ENCODE data around the gene SLC37A1.

The SLC37A1 gene

DNA sequence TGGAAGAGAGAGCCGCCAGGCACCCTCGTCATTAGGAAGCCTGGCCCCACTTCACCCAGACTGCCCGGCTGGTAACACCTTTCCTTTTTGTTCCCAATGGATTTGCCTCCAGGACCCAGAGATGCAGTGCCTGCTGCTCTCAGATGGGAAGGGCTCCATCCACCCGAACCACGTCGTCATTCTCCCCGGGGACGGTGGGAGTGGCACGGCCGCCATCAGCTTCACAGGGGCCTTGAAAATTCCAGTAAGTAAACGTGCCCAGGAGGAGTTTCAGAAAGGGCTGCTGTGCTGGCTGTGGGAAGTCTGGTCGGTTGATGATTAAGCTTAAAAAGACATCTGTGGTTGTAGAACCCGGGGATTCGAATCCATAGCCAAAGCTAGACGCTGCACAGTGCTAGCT lies 45.2 kb downstream of the SLC37A1 start:
- in situ Hi-C loops (cut with MboI; ENCODE audit: low sequenced_read_pairs) = no loop called here

- in situ Hi-C loops (cut with MboI; ENCODE audit: low sequenced_read_pairs) = no loop called here
These were observed 45.7 kb downstream of the SLC37A1 start for GRCh38 chr21:42559326-42559725.

DNA sequence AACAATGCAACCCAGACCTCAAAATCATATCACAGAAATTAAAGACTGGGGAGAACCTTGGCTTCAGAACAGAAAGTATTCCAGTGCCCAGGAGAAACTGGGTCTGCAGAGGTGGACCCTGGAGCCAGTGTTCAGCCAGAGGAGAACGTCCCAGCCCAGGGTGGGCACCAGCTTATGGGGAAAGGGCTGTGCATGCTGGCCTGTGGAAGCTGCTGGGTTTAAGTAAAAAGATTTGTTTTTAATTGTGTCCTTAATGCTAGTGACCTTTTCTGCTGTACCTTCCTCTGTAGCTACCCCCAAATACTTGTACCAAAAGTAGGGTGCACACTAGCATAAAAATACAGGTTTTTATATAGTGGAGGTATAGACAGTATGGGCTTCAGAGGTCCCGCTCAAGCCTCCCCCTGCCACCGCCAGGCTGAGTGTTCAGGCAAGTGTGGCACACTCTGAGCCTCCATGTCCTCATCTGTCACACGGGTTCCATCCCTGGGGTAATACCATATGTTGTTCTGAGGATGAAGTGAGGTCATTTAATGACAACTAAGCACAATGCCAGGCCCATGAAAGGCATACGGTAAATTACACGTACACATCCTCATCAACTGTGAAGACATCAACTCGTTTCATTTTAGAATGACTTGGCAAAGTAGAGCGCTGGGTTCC lies 47.0 kb downstream of the SLC37A1 start:
- in situ Hi-C loops (cut with MboI; ENCODE audit: low sequenced_read_pairs) = no loop called here

DNA sequence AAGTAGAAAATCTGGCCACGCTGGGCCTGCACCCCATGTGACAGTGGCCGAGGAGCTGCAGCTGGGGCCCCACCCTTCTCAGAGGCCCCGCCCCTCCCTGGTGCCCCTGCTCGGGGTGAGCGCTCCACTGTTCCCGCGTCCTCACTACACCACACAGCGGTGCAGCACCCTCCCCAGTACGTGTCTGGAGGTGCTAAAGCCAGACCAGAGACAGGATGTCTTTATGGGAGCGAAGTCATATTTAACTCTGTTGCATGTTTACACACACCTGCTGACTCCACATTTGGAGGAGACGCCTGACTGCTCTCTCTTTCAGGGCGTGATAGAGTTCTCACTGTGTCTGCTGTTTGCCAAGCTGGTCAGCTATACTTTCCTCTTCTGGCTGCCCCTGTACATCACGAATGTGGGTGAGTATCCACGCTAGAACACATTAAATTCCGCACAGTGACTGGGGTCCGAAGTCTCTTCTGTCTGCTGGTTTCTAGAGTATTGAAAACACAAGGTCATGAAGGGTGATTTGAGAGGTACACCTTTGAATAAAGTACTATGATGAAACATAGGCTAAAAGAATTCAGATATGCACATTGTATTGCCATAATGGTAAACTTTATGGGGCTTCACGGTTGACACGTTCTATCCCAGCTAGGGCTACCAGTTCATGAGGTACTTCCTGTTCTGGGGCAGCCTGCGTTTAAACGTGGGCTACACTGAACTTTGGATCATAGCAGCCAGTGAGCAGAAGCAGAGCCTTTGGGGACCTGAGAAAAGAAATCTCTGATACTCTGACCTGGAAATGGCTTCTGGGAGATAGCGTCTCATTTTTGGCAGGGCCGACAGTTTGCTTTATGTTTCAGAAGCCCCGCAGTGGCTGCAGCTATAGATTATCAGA lies 48.4 kb downstream of the SLC37A1 start:
- in situ Hi-C loops (cut with MboI; ENCODE audit: low sequenced_read_pairs) = no loop called here

DNA sequence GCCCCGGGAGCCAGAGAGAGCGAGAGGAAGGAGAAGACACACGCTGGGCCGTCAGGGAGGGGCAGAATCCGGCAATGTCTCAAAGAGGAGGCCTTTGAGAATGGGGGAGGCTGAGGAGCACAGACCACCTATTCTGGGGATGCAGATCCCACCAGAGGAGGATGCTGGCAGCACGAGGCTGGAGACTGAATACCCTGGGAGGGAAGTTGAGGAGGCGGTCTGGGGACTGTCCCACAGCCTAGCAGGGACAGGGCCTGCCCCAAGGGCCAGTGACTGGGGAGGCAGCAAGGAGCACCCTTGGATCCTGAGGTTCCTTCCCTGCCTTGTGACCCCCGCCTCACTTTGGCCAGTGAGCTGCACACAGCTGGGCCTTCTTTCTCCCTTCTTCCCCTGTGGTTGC lies 49.2 kb downstream of the SLC37A1 start:
- in situ Hi-C loops (cut with MboI; ENCODE audit: low sequenced_read_pairs) = no loop called here

- in situ Hi-C loops (cut with MboI; ENCODE audit: low sequenced_read_pairs) = no loop called here
These were observed 49.6 kb downstream of the SLC37A1 start for GRCh38 chr21:42563261-42563660.

- in situ Hi-C loops (cut with MboI; ENCODE audit: low sequenced_read_pairs) = no loop called here
These were observed 50.0 kb downstream of the SLC37A1 start for GRCh38 chr21:42563686-42564085.

DNA sequence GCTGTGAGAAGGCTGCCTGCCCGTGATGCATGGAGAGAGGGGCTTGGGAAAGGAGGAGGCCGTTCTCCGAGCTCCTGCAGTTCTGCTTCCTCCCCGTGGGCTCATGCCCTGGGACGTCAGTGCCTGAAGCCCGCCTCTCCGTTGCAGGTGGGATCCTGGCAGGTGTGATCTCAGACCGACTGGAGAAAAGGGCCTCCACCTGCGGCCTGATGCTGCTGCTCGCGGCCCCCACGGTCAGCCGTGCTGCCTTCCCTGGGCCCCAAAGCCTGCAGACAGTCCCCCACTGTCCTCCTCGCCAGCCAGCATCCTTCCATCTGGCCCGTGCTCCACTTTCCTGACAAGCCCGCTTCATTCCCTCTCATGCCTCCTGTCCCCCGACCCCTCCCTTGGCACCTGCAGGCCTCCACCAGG lies 50.9 kb downstream of the SLC37A1 start:
- in situ Hi-C loops (cut with MboI; ENCODE audit: low sequenced_read_pairs) = no loop called here

GRCh38 chr21:42565206-42565810 lies 51.7 kb downstream of the SLC37A1 start:
- in situ Hi-C loops (cut with MboI; ENCODE audit: low sequenced_read_pairs) = no loop called here

GRCh38 chr21:42565886-42566523 lies 52.4 kb downstream of the SLC37A1 start:
- in situ Hi-C loops (cut with MboI; ENCODE audit: low sequenced_read_pairs) = no loop called here

DNA sequence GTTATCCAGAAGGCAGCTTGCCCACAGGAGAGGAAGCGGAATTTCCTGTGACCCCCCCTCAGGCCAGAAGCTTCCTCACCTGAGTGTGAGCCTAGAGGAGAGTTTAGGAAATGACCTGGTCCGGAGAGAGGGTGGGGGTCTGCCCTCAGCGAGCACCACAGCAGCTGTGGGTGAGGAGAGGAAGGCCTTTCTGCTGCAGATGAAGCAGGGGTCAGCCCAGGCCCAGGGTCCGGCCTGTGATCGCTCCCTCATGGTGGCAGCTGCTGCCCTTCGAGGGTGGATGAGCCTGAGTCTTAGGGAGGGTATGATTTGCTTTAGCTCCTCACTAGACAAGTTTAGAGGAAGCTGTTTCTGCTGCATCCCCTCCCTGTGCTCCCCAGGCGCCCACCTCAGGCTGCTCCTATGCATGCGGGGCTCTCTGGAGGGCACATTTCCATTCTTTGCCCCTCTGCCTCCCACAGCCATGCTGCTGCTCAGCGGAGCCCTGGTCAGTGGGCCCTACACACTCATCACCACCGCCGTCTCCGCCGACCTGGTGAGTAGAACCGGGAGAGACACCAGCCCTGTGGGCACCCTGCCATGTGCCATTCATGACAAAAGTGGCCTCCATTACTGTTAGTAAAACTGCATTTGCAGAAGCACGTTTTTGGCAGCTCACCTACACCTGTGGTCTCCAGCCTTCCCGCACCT lies 53.0 kb downstream of the SLC37A1 start:
- in situ Hi-C loops (cut with MboI; ENCODE audit: low sequenced_read_pairs) = no loop called here

GRCh38 chr21:42567214-42567555 lies 53.5 kb downstream of the SLC37A1 start:
- in situ Hi-C loops (cut with MboI; ENCODE audit: low sequenced_read_pairs) = no loop called here

DNA sequence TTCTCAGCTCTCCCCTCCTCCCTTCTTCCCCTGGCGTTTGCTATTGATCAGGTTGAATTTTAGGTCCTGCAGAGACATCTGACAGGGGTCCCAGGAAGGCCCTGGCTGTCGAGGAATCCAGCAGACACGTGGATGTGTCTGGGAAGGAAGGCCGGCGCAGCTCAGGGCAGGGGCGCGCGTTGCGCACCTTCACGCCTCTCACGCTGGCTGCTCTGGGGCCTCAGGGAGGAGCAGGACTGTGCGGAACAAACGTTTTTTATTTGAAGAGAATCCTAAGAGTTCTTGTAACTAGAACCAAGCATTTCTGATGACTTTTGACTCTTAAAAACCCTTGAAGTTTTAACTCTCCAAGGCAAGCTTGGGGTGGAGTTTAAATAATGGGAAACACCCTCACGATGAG lies 54.2 kb downstream of the SLC37A1 start:
- in situ Hi-C loops (cut with MboI; ENCODE audit: low sequenced_read_pairs) = no loop called here

GRCh38 chr21:42568376-42568775 lies 54.7 kb downstream of the SLC37A1 start:
- in situ Hi-C loops (cut with MboI; ENCODE audit: low sequenced_read_pairs) = no loop called here

GRCh38 chr21:42568866-42569731 lies 55.4 kb downstream of the SLC37A1 start:
- in situ Hi-C loops (cut with MboI; ENCODE audit: low sequenced_read_pairs) = no loop called here

- in situ Hi-C loops (cut with MboI; ENCODE audit: low sequenced_read_pairs) = loop anchor here (10.0 kb wide), 1 partner anchor 265 kb away; no protein-coding TSS in a partner anchor
These were observed 56.2 kb downstream of the SLC37A1 start for GRCh38 chr21:42569732-42570301.

DNA sequence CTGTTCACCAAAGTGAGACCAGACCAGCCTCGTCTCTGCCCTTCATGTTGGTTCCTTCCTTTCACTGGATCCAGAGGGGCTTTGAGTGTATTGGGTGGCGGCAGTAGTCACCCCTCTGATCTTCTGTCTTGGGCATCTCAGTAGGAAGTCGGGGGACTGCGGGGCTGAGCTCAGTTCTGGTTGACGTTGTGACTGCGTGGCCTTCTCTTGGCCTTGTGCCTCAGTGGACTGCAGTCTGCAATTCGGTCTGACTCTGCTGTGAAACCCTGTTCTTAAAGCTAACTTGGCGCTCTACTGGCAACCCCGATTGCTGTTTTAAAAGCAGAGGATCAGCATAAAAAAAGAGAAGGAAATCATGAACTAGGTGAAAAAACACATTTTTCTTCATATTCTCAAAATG lies 56.7 kb downstream of the SLC37A1 start:
- in situ Hi-C loops (cut with MboI; ENCODE audit: low sequenced_read_pairs) = loop anchor here (10.0 kb wide), 1 partner anchor 264 kb away; no protein-coding TSS in a partner anchor

DNA sequence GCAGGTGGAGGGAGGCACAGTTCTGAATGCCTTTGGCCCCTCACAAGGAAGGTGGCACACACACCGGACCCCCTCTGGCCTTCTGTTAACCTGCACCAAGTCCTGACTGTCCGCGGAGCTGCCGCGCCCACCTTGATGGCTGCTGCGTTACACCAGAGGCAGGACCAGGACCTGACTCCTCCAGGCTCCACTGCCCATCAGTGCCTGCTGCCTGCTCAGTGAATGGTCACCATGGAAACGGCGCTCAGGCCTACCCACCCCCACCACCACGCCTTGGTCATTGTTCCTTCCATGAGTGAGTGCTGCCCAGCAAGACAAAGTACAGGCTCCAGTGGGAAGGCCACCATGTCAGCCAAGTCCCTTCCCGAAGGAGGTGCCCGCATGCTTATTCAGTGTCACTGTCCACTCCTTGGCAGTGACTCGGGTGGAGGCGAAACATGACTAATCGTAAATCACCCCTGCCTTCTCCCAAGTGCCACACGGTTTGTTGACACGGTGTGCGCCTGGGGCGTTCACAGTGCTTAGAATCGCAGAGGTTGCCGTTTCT lies 57.3 kb downstream of the SLC37A1 start:
- in situ Hi-C loops (cut with MboI; ENCODE audit: low sequenced_read_pairs) = loop anchor here (10.0 kb wide), 1 partner anchor 264 kb away; no protein-coding TSS in a partner anchor
